SK-N-SH treated with all-trans-retinoic acid at 6 μM for 48 hours (cell line): ENCODE measurements around the gene TALDO1.

ENCODE experiments used
- ATAC-seq: fragments of 200-7000 bp; cut with Tn5 transposase; 3 replicates; pipeline ENCODE4 v1.9.1; 2020; ENCODE audit warnings: mild to moderate bottlenecking, moderate library complexity
- ARNTL ChIP-seq: fragments of 450-650 bp; formaldehyde crosslinking; IDR thresholded peaks from 2 replicates; pipeline ENCODE4 v1.5.0; 2020; ENCODE audit warnings: low read depth, mild to moderate bottlenecking, moderate library complexity, borderline replicate concordance
- BACH2 ChIP-seq: fragments of 250-450 bp; sonication (Bioruptor Pico); IDR thresholded peaks from 2 replicates; pipeline ENCODE4 v1.9.0; 2021; ENCODE audit warnings: mild to moderate bottlenecking, borderline replicate concordance
- CREB5 ChIP-seq: fragments of 250-450 bp; sonication (Bioruptor Pico); IDR thresholded peaks from 2 replicates; pipeline ENCODE4 v1.5.1; 2020; ENCODE audit warnings: low read depth, mild to moderate bottlenecking, moderate library complexity
- CSDC2 ChIP-seq: fragments of 250-450 bp; sonication (Bioruptor Pico); IDR thresholded peaks from 2 replicates; pipeline ENCODE4 v1.5.0; 2020; ENCODE audit warnings: mild to moderate bottlenecking, moderate library complexity
- ESRRG ChIP-seq: fragments of 250-450 bp; sonication (Bioruptor Pico); IDR thresholded peaks from 2 replicates; pipeline ENCODE4 v1.6.1; 2021; ENCODE audit warnings: mild to moderate bottlenecking
- GLIS3 ChIP-seq: fragments of 250-450 bp; sonication (Bioruptor Pico); IDR thresholded peaks from 2 replicates; pipeline ENCODE4 v1.5.0; 2020; ENCODE audit warnings: mild to moderate bottlenecking, moderate library complexity
- ISL1 ChIP-seq: fragments of 250-450 bp; sonication (Bioruptor Pico); IDR thresholded peaks from 2 replicates; pipeline ENCODE4 v2.1.2; 2022; ENCODE audit warnings: mild to moderate bottlenecking, moderate library complexity
- OSR1 ChIP-seq: fragments of 250-450 bp; sonication (Bioruptor Pico); IDR thresholded peaks from 2 replicates; pipeline ENCODE4 v1.8.0; 2022; ENCODE audit warnings: moderate library complexity, mild to moderate bottlenecking, inconsistent platforms
- PPARA ChIP-seq: fragments of 250-450 bp; sonication (Bioruptor Pico); IDR thresholded peaks from 2 replicates; pipeline ENCODE4 v1.5.0; 2020; ENCODE audit warnings: mild to moderate bottlenecking, borderline replicate concordance
- RARB ChIP-seq: fragments of 250-450 bp; sonication (Bioruptor Pico); IDR thresholded peaks from 2 replicates; pipeline ENCODE4 v1.8.0; 2021; ENCODE audit warnings: mild to moderate bottlenecking, moderate library complexity
- SNAI2 ChIP-seq: fragments of 250-450 bp; sonication (Bioruptor Pico); IDR thresholded peaks from 2 replicates; pipeline ENCODE4 v1.5.0; 2020; ENCODE audit warnings: mild to moderate bottlenecking, moderate library complexity
- TOX ChIP-seq: fragments of 250-450 bp; sonication (Bioruptor Pico); IDR thresholded peaks from 2 replicates; pipeline ENCODE4 v1.8.0; 2021; ENCODE audit warnings: mild to moderate bottlenecking, moderate library complexity, borderline replicate concordance
- TSHZ2 ChIP-seq: fragments of 250-450 bp; sonication (Bioruptor Pico); IDR thresholded peaks from 2 replicates; pipeline ENCODE4 v1.5.0; 2020; ENCODE audit warnings: mild to moderate bottlenecking, moderate library complexity
- ZC3H10 ChIP-seq: fragments of 250-450 bp; sonication (Bioruptor Pico); IDR thresholded peaks from 2 replicates; pipeline ENCODE4 v1.5.1; 2021; ENCODE audit warnings: mild to moderate bottlenecking, moderate library complexity
- ZFP3 ChIP-seq: fragments of 250-450 bp; sonication (Bioruptor Pico); IDR thresholded peaks from 2 replicates; pipeline ENCODE4 v1.5.0; 2020; ENCODE audit warnings: mild to moderate bottlenecking, moderate library complexity
- ZFP30 ChIP-seq: fragments of 450-650 bp; formaldehyde crosslinking; IDR thresholded peaks from 2 replicates; pipeline ENCODE4 v1.5.0; 2022; ENCODE audit warnings: mild to moderate bottlenecking, moderate library complexity
- ZNF565 ChIP-seq: fragments of 450-650 bp; formaldehyde crosslinking; conservative IDR thresholded peaks from 2 replicates; pipeline ENCODE4 v1.5.0; 2020; ENCODE audit warnings: low read depth, mild to moderate bottlenecking, moderate library complexity
- ZNF70 ChIP-seq: fragments of 450-650 bp; formaldehyde crosslinking; IDR thresholded peaks from 2 replicates; pipeline ENCODE4 v1.5.0; 2020; ENCODE audit warnings: mild to moderate bottlenecking, moderate library complexity
- ZNF8 ChIP-seq: fragments of 450-650 bp; formaldehyde crosslinking; IDR thresholded peaks from 2 replicates; pipeline ENCODE4 v1.5.0; 2020; ENCODE audit warnings: mild to moderate bottlenecking, moderate library complexity
- TF ChIP-seq, protein P1 (sequence below): fragments of 250-450 bp; sonication (Bioruptor Pico); IDR thresholded peaks from 2 replicates; pipeline ENCODE4 v1.5.1; 2021; ENCODE audit warnings: mild to moderate bottlenecking, moderate library complexity
- TF ChIP-seq, protein P2 (sequence below): fragments of 250-450 bp; sonication (Bioruptor Pico); IDR thresholded peaks from 2 replicates; pipeline ENCODE4 v1.8.0; 2021; ENCODE audit warnings: low read depth, mild to moderate bottlenecking, moderate library complexity, borderline replicate concordance

TALDO1 gene

GRCh38 chr11:802018-802617 lies 54.9 kb downstream of the TALDO1 start:
- no peak for ATAC-seq
- TF ChIP-seq TSHZ2 (CRISPR knock-in tag): no peak
- no peak for TF ChIP-seq SNAI2 (CRISPR knock-in tag)
- TF ChIP-seq, protein P1, sequence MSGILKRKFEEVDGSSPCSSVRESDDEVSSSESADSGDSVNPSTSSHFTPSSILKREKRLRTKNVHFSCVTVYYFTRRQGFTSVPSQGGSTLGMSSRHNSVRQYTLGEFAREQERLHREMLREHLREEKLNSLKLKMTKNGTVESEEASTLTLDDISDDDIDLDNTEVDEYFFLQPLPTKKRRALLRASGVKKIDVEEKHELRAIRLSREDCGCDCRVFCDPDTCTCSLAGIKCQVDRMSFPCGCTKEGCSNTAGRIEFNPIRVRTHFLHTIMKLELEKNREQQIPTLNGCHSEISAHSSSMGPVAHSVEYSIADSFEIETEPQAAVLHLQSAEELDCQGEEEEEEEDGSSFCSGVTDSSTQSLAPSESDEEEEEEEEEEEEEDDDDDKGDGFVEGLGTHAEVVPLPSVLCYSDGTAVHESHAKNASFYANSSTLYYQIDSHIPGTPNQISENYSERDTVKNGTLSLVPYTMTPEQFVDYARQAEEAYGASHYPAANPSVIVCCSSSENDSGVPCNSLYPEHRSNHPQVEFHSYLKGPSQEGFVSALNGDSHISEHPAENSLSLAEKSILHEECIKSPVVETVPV (CRISPR knock-in tag): no peak
- TF ChIP-seq ISL1 (CRISPR knock-in tag): no peak

DNA sequence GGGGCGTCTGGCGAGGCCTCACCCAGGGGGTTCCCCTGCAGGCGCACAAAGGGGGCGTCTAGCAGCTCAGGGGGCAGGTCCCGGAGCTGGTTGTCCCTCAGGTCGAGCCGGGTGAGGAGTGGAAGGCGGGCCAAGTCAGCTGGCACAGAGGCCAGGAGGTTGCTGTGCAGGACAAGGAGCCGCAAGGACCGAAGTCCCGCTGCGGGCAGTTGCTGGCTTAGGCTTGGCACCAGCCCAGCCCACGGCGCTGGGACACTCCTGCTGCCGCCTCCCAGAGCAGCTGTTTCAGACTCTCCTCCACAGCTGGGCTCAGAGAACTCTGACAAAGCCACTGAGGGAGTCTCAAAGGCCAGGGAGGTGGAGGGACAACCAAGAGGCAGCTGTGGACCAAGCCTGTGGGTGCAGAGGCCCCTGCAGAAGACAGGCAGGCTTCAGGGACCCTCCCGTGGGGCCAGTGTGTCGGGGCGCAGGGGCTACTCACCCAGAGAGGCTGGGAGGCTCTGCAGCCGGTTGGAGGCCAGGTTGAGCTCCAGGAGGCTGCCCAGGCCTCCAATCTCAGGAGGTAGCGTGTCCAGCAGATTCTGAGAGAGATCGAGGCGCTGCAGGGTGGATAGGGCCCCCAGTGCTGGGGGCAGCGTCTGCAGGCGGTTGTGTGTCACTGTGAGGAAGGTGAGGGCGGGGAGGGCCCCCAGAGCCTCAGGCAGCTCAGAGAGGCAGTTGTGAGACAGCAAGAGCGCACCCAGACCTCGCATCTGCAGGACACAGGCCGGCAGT lies 55.6 kb downstream of the TALDO1 start:
- TF ChIP-seq ESRRG (CRISPR knock-in tag) (no peak), OSR1 (CRISPR knock-in tag) (no peak), ARNTL (CRISPR knock-in tag) (no peak), CSDC2 (CRISPR knock-in tag) (no peak), ZNF70 (no peak), BACH2 (CRISPR knock-in tag) (no peak), CREB5 (CRISPR knock-in tag) (no peak), GLIS3 (CRISPR knock-in tag) (no peak), ZFP3 (CRISPR knock-in tag) (no peak), TOX (CRISPR knock-in tag) (no peak), RARB (no peak), ZNF8 (no peak)
- TF ChIP-seq, protein P2, sequence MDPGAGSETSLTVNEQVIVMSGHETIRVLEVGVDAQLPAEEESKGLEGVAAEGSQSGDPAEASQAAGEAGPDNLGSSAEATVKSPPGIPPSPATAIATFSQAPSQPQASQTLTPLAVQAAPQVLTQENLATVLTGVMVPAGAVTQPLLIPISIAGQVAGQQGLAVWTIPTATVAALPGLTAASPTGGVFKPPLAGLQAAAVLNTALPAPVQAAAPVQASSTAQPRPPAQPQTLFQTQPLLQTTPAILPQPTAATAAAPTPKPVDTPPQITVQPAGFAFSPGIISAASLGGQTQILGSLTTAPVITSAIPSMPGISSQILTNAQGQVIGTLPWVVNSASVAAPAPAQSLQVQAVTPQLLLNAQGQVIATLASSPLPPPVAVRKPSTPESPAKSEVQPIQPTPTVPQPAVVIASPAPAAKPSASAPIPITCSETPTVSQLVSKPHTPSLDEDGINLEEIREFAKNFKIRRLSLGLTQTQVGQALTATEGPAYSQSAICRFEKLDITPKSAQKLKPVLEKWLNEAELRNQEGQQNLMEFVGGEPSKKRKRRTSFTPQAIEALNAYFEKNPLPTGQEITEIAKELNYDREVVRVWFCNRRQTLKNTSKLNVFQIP (CRISPR knock-in tag): no peak
- TF ChIP-seq, all 23 proteins: peak for 0

DNA sequence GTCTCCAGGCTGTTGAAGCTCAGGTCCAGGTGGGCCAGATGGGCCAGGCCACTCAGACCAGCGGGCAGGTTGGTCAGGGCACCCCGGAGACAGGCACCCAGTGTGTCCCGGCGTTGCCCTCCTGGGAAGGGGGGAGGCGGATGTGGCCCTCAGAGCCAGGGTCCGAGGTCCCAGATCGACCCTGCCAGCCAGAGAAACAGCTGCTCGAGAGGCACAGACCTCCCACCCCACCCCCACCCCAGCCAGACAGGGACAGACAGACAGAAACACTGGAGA lies 56.1 kb downstream of the TALDO1 start:
- TF ChIP-seq ISL1 (CRISPR knock-in tag) (no peak), TSHZ2 (CRISPR knock-in tag) (no peak), ARNTL (CRISPR knock-in tag) (no peak), OSR1 (CRISPR knock-in tag) (no peak), ESRRG (CRISPR knock-in tag) (no peak), PPARA (CRISPR knock-in tag) (no peak), GLIS3 (CRISPR knock-in tag) (no peak), ZC3H10 (CRISPR knock-in tag) (no peak), SNAI2 (CRISPR knock-in tag) (no peak), CREB5 (CRISPR knock-in tag) (no peak), ZNF565 (CRISPR knock-in tag) (no peak), ZFP30 (CRISPR knock-in tag) (no peak)
- TF ChIP-seq, all 23 proteins: peak for 0

More for the DNA sequence above, 55.6 kb downstream of the TALDO1 start:
- no peak for ATAC-seq

More for the DNA sequence above, 56.1 kb downstream of the TALDO1 start:
- no peak for ATAC-seq
